CD1c-positive myeloid dendritic cell (primary cell): Measurements from ENCODE around the gene PSTPIP1.
"Not testable (repeated sequence)": the region's sequence is repeated elsewhere in the genome, so short reads cannot be mapped to it uniquely, and the experiment has no call there.

ENCODE experiments used
- DNase-seq: peaks from one replicate; pipeline ENCODE4 v3.0.0-alpha.2; 2016; ENCODE audit errors: extremely low spot score

Gene PSTPIP1

GRCh38 chr15:76994971-76995945, at the start of gene PSTPIP1:
TSS of gene PSTPIP1 (plus strand) at chr15:76995126. CDS start at chr15:76995574, 448 bp downstream.
- peak; percentile 51 for DNase-seq

GRCh38 chr15:76945494-76946093, 49.3 kb upstream of the PSTPIP1 start:
- DNase-seq = no peak

- no peak for DNase-seq
Observed at GRCh38 chr15:76947454-76947853, 47.5 kb upstream of the PSTPIP1 start.

- DNase-seq = no peak
Observed at GRCh38 chr15:76951220-76951619, 43.7 kb upstream of the PSTPIP1 start.

- DNase-seq = no peak
Observed at GRCh38 chr15:76953913-76954312, 41.0 kb upstream of the PSTPIP1 start.

- DNase-seq = no peak
Observed at GRCh38 chr15:76954744-76955143, 40.2 kb upstream of the PSTPIP1 start.

- no peak for DNase-seq
Observed at GRCh38 chr15:76961268-76962011, 33.5 kb upstream of the PSTPIP1 start.

- no peak for DNase-seq
Observed at GRCh38 chr15:76962337-76963013, 32.5 kb upstream of the PSTPIP1 start.

GRCh38 chr15:76963596-76963995, 31.3 kb upstream of the PSTPIP1 start:
- DNase-seq = no peak

GRCh38 chr15:76964157-76964556, 30.8 kb upstream of the PSTPIP1 start:
- DNase-seq = no peak

- not testable (repeated sequence) for DNase-seq
Observed at GRCh38 chr15:76966051-76966450, 28.9 kb upstream of the PSTPIP1 start.

GRCh38 chr15:76967067-76967466, 27.9 kb upstream of the PSTPIP1 start:
- no peak for DNase-seq

GRCh38 chr15:76968306-76968705, 26.6 kb upstream of the PSTPIP1 start:
- DNase-seq = no peak

GRCh38 chr15:76972389-76973361, 22.3 kb upstream of the PSTPIP1 start:
- DNase-seq = no peak

- peak; percentile 66 for DNase-seq
Observed at GRCh38 chr15:76973362-76973743, 21.6 kb upstream of the PSTPIP1 start.

- no peak for DNase-seq
Observed at GRCh38 chr15:76973906-76974305, 21.0 kb upstream of the PSTPIP1 start.

- no peak for DNase-seq
Observed at GRCh38 chr15:76974456-76975036, 20.4 kb upstream of the PSTPIP1 start.

- DNase-seq = no peak
Observed at GRCh38 chr15:76976141-76976540, 18.8 kb upstream of the PSTPIP1 start.

- DNase-seq = peak; percentile 68
Observed at GRCh38 chr15:76976572-76977270, 18.2 kb upstream of the PSTPIP1 start.
